ENCODE measurements around the gene SNIP1. TPM values are rescaled to one million over a fixed set of nuclear protein-coding genes. Genes with fewer than 3 reads are reported as not detected.

Gene SNIP1
- total RNA-seq, 1 experiment from 2014 or later, result 23.5 TPM

- POLR2A ChIA-PET (ENCODE audit: unreplicated experiment), result interaction anchor here (0.6 to 1.3 kb wide), 2 partner anchors 15 to 322 kb away, joined by 13 to 17 read pairs; partner anchors contain the start of genes C1orf122 and YRDC
- 0 out of 2 replicates have a peak overlapping the region, but pooled peaks have one; percentile 42 for H3K27ac ChIP-seq
- CTCF ChIA-PET, result interaction anchor here (0.6 to 1.7 kb wide), 4 partner anchors 10 to 204 kb away, joined by 5 to 8 read pairs (median 5); partner anchors contain the start of gene MEAF6
These were observed 68.0 kb downstream of the SNIP1 start for GRCh38 chr1:37485902-37486679.

More at GRCh38 chr1:37485902-37486679, 68.0 kb downstream of the SNIP1 start:
- TF ChIP-seq EZH2 (IDR thresholded peaks at IDR 0.05; ENCODE audit: low read depth) (no peak), CTCF (conservative IDR thresholded peaks at IDR 0.05) (no peak)
- H3K9me3 ChIP-seq (ENCODE audit: insufficient read depth, low read depth), result no peaks in the 10 kb centered on the region
- no peak overlapping the region for H3K4me2 ChIP-seq
- no peak for DNase-seq
- peaks cover 52% of the 10 kb centered on the region for H3F3A ChIP-seq (ENCODE audit: insufficient read depth, low read depth)
- no peaks in the 10 kb centered on the region for H3K9me2 ChIP-seq (ENCODE audit: insufficient read depth)
- peaks cover 43% of the 10 kb centered on the region for H3K4me1 ChIP-seq (replicated peaks; ENCODE audit: insufficient read depth)
- H4K20me1 ChIP-seq (ENCODE audit: insufficient read depth), result no peaks in the 10 kb centered on the region
- no peak overlapping the region for H2AFZ ChIP-seq
- no peaks in the 10 kb centered on the region for H3K27me3 ChIP-seq (ENCODE audit: insufficient read depth, low read depth)
- intact Hi-C loops (cut with micrococcal nuclease; ENCODE audit: unreplicated experiment), result no loop called here
- H3K79me2 ChIP-seq (ENCODE audit: low read depth), result peaks cover 14% of the 10 kb centered on the region
- no peak overlapping the region for H3K4me3 ChIP-seq
- no TSS peak for BruUV-seq (replicated peaks)
- H3K36me3 ChIP-seq (ENCODE audit: low read depth), result peaks cover 16% of the 10 kb centered on the region; the same call in 1 of the 2 replicates

Small RNAs within 50 kb of the gene (microRNA-seq; reads per million reads assigned to microRNA genes)
- gene MIR5581 (ENCODE audit: borderline number of aligned reads, borderline replicate concordance), result 2.7 reads per million

Other genes with a start within 250 kb of the SNIP1 start
- gene ZC3H12A, start 79.7 kb downstream of the SNIP1 start, total RNA-seq (2021), result 18.7 and 18.9 TPM in 2 replicates
- 72.3 and 88.7 TPM in 2 replicates for gene MEAF6, start 39.5 kb downstream of the SNIP1 start, total RNA-seq (2021)
- not detected in 2 replicates for gene DNALI1, start 2.6 kb upstream of the SNIP1 start, total RNA-seq (2021)
- gene GNL2, start 41.6 kb upstream of the SNIP1 start, total RNA-seq (2021), result 51.3 and 51.9 TPM in 2 replicates
- not detected in 2 replicates for gene RSPO1, start 80.6 kb upstream of the SNIP1 start, total RNA-seq (2021)
- 42.8 and 57.9 TPM in 2 replicates for gene CDCA8, start 138.2 kb upstream of the SNIP1 start, total RNA-seq (2021)
- gene EPHA10, start 210.8 kb upstream of the SNIP1 start, total RNA-seq (2021), result 7.6 and 12.1 TPM in 2 replicates
- 11.3 and 13.1 TPM in 2 replicates for gene MANEAL, start 239.6 kb upstream of the SNIP1 start, total RNA-seq (2021)

Data from PC-9 (cell line).